Mesothelial cell of epicardium (in vitro differentiated cells): ENCODE measurements around the gene KCNC4. TPM values are rescaled to one million over a fixed set of nuclear protein-coding genes. Genes with fewer than 3 reads are reported as not detected.

Experiments
- DNase-seq, 2 experiments: peaks; one replicate each; pipeline ENCODE4 v3.0.0; 2021; ENCODE audit warnings: low spot score in 2 of 2; ENCODE audit not compliant: unreplicated experiment in 2 of 2
- H3K27ac Mint-ChIP-seq: 2 replicates; pipeline ENCODE4 v1.8.0; 2021; ENCODE audit warnings: mixed read lengths
- H3K27me3 Mint-ChIP-seq: 2 replicates; pipeline ENCODE4 v1.8.0; 2021; ENCODE audit warnings: low read depth, mixed read lengths
- H3K36me3 Mint-ChIP-seq: 2 replicates; pipeline ENCODE4 v1.8.0; 2021; ENCODE audit warnings: mixed read lengths
- H3K4me1 Mint-ChIP-seq: 2 replicates; pipeline ENCODE4 v1.8.0; 2021; ENCODE audit warnings: mixed read lengths
- H3K4me3 Mint-ChIP-seq: 2 replicates; pipeline ENCODE4 v1.8.0; 2021; ENCODE audit warnings: mild to moderate bottlenecking, moderate library complexity, mixed read lengths
- H3K9me3 Mint-ChIP-seq: 2 replicates; pipeline ENCODE4 v1.8.0; 2021; ENCODE audit warnings: mixed read lengths
- CTCF ChIP-seq: fragments of 200-600 bp; sonication (generic); IDR thresholded peaks from one replicate; pipeline ENCODE4 v1.5.0; 2021; ENCODE audit warnings: antibody characterized with exemption; ENCODE audit not compliant: unreplicated experiment
- total RNA-seq: library from RNA; stranded (reverse); gene quantifications from 3 replicates; pipeline ENCODE4 v1.2.1, GENCODE V29; 2021

The KCNC4 gene
- total RNA-seq, 1 donor from 2014 or later = 4.5 TPM

- no peak for TF ChIP-seq CTCF
- H3K27ac Mint-ChIP-seq = peak overlapping the region; percentile 89
- no peaks in the 10 kb centered on the region for H3K36me3 Mint-ChIP-seq
- H3K4me1 Mint-ChIP-seq = peaks cover 47% of the 10 kb centered on the region
- no peak overlapping the region for H3K4me3 Mint-ChIP-seq
- DNase-seq = no peak
- peaks cover 2% of the 10 kb centered on the region for H3K27me3 Mint-ChIP-seq
- H3K9me3 Mint-ChIP-seq = no peaks in the 10 kb centered on the region
Observed at GRCh38 chr1:110189181-110189580, 20.9 kb upstream of the KCNC4 start.

- H3K27me3 Mint-ChIP-seq = peaks cover 2% of the 10 kb centered on the region
- no peak overlapping the region for H3K27ac Mint-ChIP-seq
- no peak for TF ChIP-seq CTCF
- no peak overlapping the region for H3K4me3 Mint-ChIP-seq
- H3K36me3 Mint-ChIP-seq = no peaks in the 10 kb centered on the region
- H3K4me1 Mint-ChIP-seq = peaks cover 38% of the 10 kb centered on the region
- no peaks in the 10 kb centered on the region for H3K9me3 Mint-ChIP-seq
- no peak for DNase-seq
Observed at GRCh38 chr1:110190282-110190929, 19.7 kb upstream of the KCNC4 start.

- Mint-ChIP-seq H3K36me3 (no peaks in the 10 kb centered on the region), H3K27me3 (peaks cover 2% of the 10 kb centered on the region), H3K9me3 (no peaks in the 10 kb centered on the region), H3K27ac (no peak overlapping the region), H3K4me3 (no peak overlapping the region), H3K4me1 (peaks cover 23% of the 10 kb centered on the region)
- DNase-seq = no peak
- no peak for TF ChIP-seq CTCF
Observed at GRCh38 chr1:110192541-110192940, 17.6 kb upstream of the KCNC4 start.

- no peak for DNase-seq
- H3K27me3 Mint-ChIP-seq = peaks cover 7% of the 10 kb centered on the region
Observed at GRCh38 chr1:110195196-110195595, 14.9 kb upstream of the KCNC4 start.

GRCh38 chr1:110196917-110197765 lies 13.0 kb upstream of the KCNC4 start:
- H3K27ac Mint-ChIP-seq = no peak overlapping the region
- H3K4me3 Mint-ChIP-seq = no peak overlapping the region
- no peak for DNase-seq
- TF ChIP-seq CTCF = peak; percentile 94
- peaks cover 1% of the 10 kb centered on the region for H3K4me1 Mint-ChIP-seq
- no peaks in the 10 kb centered on the region for H3K36me3 Mint-ChIP-seq
- H3K9me3 Mint-ChIP-seq = no peaks in the 10 kb centered on the region
- peaks cover 6% of the 10 kb centered on the region for H3K27me3 Mint-ChIP-seq

More at GRCh38 chr1:110195196-110195595, 14.9 kb upstream of the KCNC4 start:
- Mint-ChIP-seq H3K4me1 (no peaks in the 10 kb centered on the region), H3K9me3 (no peaks in the 10 kb centered on the region), H3K27ac (no peak overlapping the region), H3K4me3 (no peak overlapping the region), H3K36me3 (no peaks in the 10 kb centered on the region)
- no peak for TF ChIP-seq CTCF
